Measurements from ENCODE around the gene UBQLN1. TPM values are rescaled to one million over a fixed set of nuclear protein-coding genes. Genes with fewer than 3 reads are reported as not detected.

The UBQLN1 gene
- 119 and 129 TPM in 2 replicates for total RNA-seq

DNA sequence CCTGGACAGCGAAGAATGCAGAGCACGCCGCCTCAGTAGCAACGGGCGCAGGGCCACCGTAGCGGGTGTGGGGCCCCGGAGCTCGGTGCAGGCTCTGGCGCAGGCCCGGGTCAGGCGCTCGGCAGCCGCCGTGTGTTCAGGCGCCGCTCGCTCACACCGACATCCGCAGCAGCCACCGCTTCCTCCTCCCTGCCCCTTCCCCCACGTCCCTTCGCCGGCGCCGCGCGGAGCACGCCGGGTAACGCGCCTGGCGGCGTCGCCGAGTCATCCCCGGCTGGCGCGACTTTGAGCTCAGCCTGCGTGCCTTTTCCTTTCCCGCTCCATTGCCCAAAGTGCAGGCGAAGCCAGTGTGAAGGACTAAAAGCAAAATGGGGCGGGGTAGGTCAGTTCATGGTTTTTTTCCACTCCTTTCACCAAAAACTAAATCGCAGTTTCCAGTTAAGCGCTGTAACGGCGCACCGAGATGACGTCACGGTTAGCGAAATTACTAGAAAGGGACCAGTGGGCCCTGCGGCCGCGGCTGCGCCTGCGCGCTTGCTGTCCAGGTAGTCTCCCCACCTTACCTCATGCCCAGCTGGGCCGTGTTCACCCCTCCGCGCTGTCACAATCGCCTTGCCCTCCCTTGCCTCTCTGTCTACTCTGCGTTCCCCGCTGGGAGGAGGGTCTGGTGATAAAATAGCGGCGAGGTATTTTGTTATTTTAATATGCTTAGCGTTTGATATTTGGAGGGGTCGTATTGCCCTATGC lies at the start of gene UBQLN1:
UBQLN1 (minus strand) TSS at position 191 of the 747 bp plus-strand sequence. CDS start 279 bp downstream, outside the sequence.

DNA sequence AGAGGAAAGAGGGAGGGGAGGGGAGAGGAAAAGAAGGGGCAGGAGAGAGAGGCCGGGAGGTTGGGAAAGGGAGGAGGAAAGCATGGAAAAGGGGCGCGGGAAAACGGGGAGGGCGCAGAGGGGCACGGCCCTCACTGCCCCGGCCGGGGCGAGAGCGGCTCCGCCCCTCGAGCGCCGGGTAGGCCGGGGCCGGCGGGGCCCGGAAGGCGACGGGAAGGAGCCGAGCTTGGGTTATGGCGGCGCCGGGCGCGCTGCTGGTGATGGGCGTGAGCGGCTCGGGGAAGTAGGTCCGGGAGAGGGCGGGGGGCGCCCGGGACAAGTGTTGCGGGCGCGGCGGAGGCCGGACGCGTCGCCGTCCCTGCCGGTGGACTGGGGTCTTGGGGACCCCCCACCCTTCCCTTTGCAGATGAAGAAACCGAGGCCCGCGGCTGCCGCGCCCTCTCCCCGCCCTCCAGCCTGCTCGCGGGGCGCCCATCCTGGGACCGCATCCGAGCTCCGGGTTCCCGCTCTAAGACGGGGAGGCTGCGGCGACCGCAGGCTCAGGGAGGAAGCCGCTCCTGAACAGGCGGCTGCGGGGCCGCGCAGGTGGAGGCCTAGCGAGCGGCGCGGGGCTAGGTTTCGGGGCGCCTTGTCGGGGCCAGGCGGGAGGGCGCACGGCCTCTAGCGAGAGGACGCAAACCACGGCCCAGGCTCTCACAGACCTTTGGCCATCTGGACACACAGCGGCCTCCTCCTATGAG lies 84.6 kb downstream of the UBQLN1 start, which contains the start of gene IDNK:
IDNK (plus strand) TSS at position 205 of the 740 bp plus-strand sequence; CDS start at position 234, 29 bp downstream.

Other genes with a start within 250 kb of the UBQLN1 start
- 0.43 and 0.48 TPM in 2 replicates for gene FRMD3, start 169.6 kb downstream of the UBQLN1 start, total RNA-seq
- gene IDNK, start 84.8 kb downstream of the UBQLN1 start, total RNA-seq: 0.43 and 2.4 TPM in 2 replicates
- 0.43 and 0.96 TPM in 2 replicates for gene GKAP1, start 109.8 kb upstream of the UBQLN1 start, total RNA-seq
- 2.8 and 3.9 TPM in 2 replicates for gene KIF27, start 213.5 kb upstream of the UBQLN1 start, total RNA-seq

All from tracheal epithelial cell (primary cell).